Colonic mucosa (tissue), 2 donors: ENCODE results near the gene PEX12. TPM values are rescaled to one million over a fixed set of nuclear protein-coding genes. Genes with fewer than 3 reads are reported as not detected.

Source experiments
- total RNA-seq, 2 donors: library from RNA; stranded (reverse); fragmentation: NEBNext Ultra II Directional in 1 of 2; extraction: Animal tissue kit (Norgen Biotek cat#: 25700) in 1 of 2; gene quantifications; one replicate each; pipeline ENCODE4 v1.2.1, GENCODE V29; 2021
- donor health status: DM: no; HTN: no; CAD: no.
- donor health status: DM: no; HTN: no; CAD: no.

The PEX12 gene
- total RNA-seq, 2 donors from 2014 or later, result 2.6 to 5.9 TPM

Other genes starting within 250 kb of the PEX12 start
- gene SLFN11, start 204.9 kb downstream of the PEX12 start, total RNA-seq, result 1 to 10 TPM; 3.6 to 9.1 TPM
- gene SLFN12, start 146.1 kb downstream of the PEX12 start, total RNA-seq, result 1 to 10 TPM; 1.3 to 2.0 TPM
- 10 to 100 TPM in 1 of 2 donors, 1 to 10 TPM in 1; 6.2 to 10.2 TPM for gene SLFN13, start 129.8 kb downstream of the PEX12 start, total RNA-seq
- 1 to 10 TPM in 1 of 2 donors, under 1 TPM in 1; 0.86 to 1.0 TPM for gene SLFN12L, start 40.9 kb downstream of the PEX12 start, total RNA-seq
- gene SLFN14, start 17.8 kb downstream of the PEX12 start, total RNA-seq, result not detected
- gene AP2B1, start 8.8 kb upstream of the PEX12 start, total RNA-seq, result 100 to 1,000 TPM; 220 to 274 TPM
- under 1 TPM; 0.07 to 0.21 TPM for gene RASL10B, start 153.1 kb upstream of the PEX12 start, total RNA-seq
- gene GAS2L2, start 174.7 kb upstream of the PEX12 start, total RNA-seq, result under 1 TPM in 1 of 2 donors, not detected in 1; 0.15 TPM
- gene C17orf50, start 182.3 kb upstream of the PEX12 start, total RNA-seq, result not detected
- 10 to 100 TPM; 62.5 to 66.7 TPM for gene MMP28, start 217.1 kb upstream of the PEX12 start, total RNA-seq
- 100 to 1,000 TPM; 132 to 218 TPM for gene TAF15, start 230.9 kb upstream of the PEX12 start, total RNA-seq